WERI-Rb-1 (cell line): ENCODE data around the gene MEAK7.

Experiments used
- DNase-seq: peaks from one replicate; pipeline ENCODE4 v3.0.0-alpha.2; 2020
- H3K27ac ChIP-seq: fragments of 250-450 bp; sonication (Bioruptor Pico); 2 replicates; pipeline ENCODE4 v1.5.1; 2020; ENCODE audit warnings: mild to moderate bottlenecking, moderate library complexity
- H3K27me3 ChIP-seq: fragments of 250-450 bp; sonication (Bioruptor Pico); 2 replicates; pipeline ENCODE4 v1.5.1; 2021; ENCODE audit warnings: mild to moderate bottlenecking, low read depth, moderate library complexity; ENCODE audit not compliant: insufficient read depth, severe bottlenecking
- H3K36me3 ChIP-seq: fragments of 250-450 bp; sonication (Bioruptor Pico); 2 replicates; pipeline ENCODE4 v1.5.1; 2020; ENCODE audit warnings: mild to moderate bottlenecking, moderate library complexity
- H3K4me3 ChIP-seq: 2 replicates; pipeline ENCODE4 v1.5.1; 2011; ENCODE audit warnings: low read depth, mild to moderate bottlenecking, control low read depth, low read length
- H3K9me3 ChIP-seq: fragments of 250-450 bp; sonication (Bioruptor Pico); 2 replicates; pipeline ENCODE4 v1.5.1; 2021; ENCODE audit warnings: mild to moderate bottlenecking, moderate library complexity; ENCODE audit not compliant: severe bottlenecking
- CTCF ChIP-seq: IDR thresholded peaks from 2 replicates; pipeline ENCODE4 v1.5.1; 2011; ENCODE audit warnings: low read depth, mild to moderate bottlenecking, control low read depth, inconsistent platforms, low read length

The MEAK7 gene

GRCh38 chr16:84500531-84500930, 3.9 kb downstream of the MEAK7 start:
- Histone ChIP-seq H3K4me3 (no peak overlapping the region), H3K27me3 (no peaks in the 10 kb centered on the region), H3K36me3 (no peaks in the 10 kb centered on the region), H3K27ac (no peak overlapping the region), H3K9me3 (no peaks in the 10 kb centered on the region)
- no peak for TF ChIP-seq CTCF
- DNase-seq = no peak

- DNase-seq = no peak
- no peaks in the 10 kb centered on the region for H3K36me3 ChIP-seq
- no peak overlapping the region for H3K27ac ChIP-seq
- no peak for TF ChIP-seq CTCF
- no peaks in the 10 kb centered on the region for H3K9me3 ChIP-seq
- no peaks in the 10 kb centered on the region for H3K27me3 ChIP-seq
- H3K4me3 ChIP-seq = no peak overlapping the region
These were observed 4.8 kb downstream of the MEAK7 start for GRCh38 chr16:84499638-84500037.

- H3K27ac ChIP-seq = no peak overlapping the region
- no peak for TF ChIP-seq CTCF
- no peaks in the 10 kb centered on the region for H3K36me3 ChIP-seq
- no peaks in the 10 kb centered on the region for H3K9me3 ChIP-seq
- H3K27me3 ChIP-seq = no peaks in the 10 kb centered on the region
- no peak for DNase-seq
- H3K4me3 ChIP-seq = no peak overlapping the region
These were observed 5.4 kb downstream of the MEAK7 start for GRCh38 chr16:84498859-84499620.

GRCh38 chr16:84498223-84498610, 6.2 kb downstream of the MEAK7 start:
- TF ChIP-seq CTCF = no peak
- H3K27me3 ChIP-seq = no peaks in the 10 kb centered on the region
- no peak overlapping the region for H3K4me3 ChIP-seq
- peaks cover 3% of the 10 kb centered on the region; the same call in 1 of the 2 replicates for H3K36me3 ChIP-seq
- no peak for DNase-seq
- H3K9me3 ChIP-seq = no peaks in the 10 kb centered on the region
- no peak overlapping the region for H3K27ac ChIP-seq

- H3K27ac ChIP-seq = no peak overlapping the region
- no peak for DNase-seq
These were observed 6.8 kb downstream of the MEAK7 start for GRCh38 chr16:84497418-84498222.

More at GRCh38 chr16:84497418-84498222, 6.8 kb downstream of the MEAK7 start:
- no peaks in the 10 kb centered on the region for H3K27me3 ChIP-seq
- peaks cover 3% of the 10 kb centered on the region; the same call in 1 of the 2 replicates for H3K36me3 ChIP-seq
- no peak overlapping the region for H3K4me3 ChIP-seq
- TF ChIP-seq CTCF = no peak
- H3K9me3 ChIP-seq = no peaks in the 10 kb centered on the region
